ENCODE measurements around the gene ERP44. TPM values are rescaled to one million over a fixed set of nuclear protein-coding genes. Genes with fewer than 3 reads are reported as not detected.
"Not testable (repeated sequence)": the region's sequence is repeated elsewhere in the genome, so short reads cannot be mapped to it uniquely, and the experiment has no call there.

ERP44 gene
- total RNA-seq = 10 to 100 TPM; 11.2 to 11.5 TPM

DNA sequence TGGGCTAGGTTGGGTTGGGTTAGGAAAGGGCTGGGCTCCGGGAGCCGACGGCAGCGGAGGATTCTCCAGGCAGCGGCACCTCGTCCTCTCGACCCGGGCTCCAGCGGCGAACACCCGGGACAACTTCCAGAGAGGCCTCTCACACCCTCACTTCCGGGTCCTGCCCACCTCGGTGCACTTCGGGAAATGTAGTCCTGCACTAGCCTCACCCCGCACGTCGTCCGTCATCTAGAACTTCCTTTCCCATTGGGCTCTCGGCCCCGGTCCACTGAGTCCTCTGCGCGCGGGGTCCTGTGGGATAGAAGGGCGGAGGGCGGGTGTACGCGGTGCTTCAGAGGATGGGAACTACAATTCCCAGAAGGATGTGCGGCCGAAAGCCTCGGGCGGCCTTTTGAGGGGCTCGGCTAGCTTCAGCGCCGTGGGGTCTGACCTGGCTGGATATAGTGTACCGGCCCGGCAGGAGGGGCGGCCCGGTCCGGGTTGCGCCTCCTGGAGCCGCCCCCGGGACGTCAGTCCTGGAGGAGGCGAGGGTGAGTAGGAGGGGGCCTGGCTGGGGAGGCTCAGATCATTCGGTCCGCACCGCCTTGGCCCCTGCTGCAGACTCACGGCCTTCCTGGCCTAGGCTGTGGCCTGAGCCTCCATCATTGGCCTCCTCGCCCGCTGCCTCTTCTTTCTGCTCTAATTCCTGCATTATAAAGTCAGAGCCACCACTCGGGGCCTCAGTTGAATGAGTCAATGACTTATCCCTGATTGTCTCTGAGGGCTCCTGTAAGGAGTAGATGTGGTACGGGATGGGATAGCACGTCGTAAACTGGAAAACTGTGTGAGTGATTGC, at the start of gene ERP44, which contains the start of gene INVS:
Gene ERP44 (minus strand): TSS at position 114 of the 835 bp plus-strand sequence. CDS start 160 bp downstream, outside the sequence.
Gene INVS (plus strand): TSS at position 357 of the 835 bp plus-strand sequence. CDS start 5,279 bp downstream, outside the sequence.
- H3K4me3 ChIP-seq = peak within 1 kb of the TSS; percentile 69 to 96
- DNase-seq = peak; percentile 98 to 99 (median 98)
- peak; percentile 80 to 96 (median 96) for TF ChIP-seq POLR2A (IDR thresholded peaks at IDR 0.05)
- TF ChIP-seq, protein P1, sequence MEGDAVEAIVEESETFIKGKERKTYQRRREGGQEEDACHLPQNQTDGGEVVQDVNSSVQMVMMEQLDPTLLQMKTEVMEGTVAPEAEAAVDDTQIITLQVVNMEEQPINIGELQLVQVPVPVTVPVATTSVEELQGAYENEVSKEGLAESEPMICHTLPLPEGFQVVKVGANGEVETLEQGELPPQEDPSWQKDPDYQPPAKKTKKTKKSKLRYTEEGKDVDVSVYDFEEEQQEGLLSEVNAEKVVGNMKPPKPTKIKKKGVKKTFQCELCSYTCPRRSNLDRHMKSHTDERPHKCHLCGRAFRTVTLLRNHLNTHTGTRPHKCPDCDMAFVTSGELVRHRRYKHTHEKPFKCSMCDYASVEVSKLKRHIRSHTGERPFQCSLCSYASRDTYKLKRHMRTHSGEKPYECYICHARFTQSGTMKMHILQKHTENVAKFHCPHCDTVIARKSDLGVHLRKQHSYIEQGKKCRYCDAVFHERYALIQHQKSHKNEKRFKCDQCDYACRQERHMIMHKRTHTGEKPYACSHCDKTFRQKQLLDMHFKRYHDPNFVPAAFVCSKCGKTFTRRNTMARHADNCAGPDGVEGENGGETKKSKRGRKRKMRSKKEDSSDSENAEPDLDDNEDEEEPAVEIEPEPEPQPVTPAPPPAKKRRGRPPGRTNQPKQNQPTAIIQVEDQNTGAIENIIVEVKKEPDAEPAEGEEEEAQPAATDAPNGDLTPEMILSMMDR (IDR thresholded peaks at IDR 0.05) = peak in 1 of 7 experiments; percentile 10
- H3K4me1 ChIP-seq = peaks cover 42% of the 10 kb centered on the region
- no peaks in the 10 kb centered on the region for H3K9me3 ChIP-seq
- peak within 1 kb of the TSS; percentile 68 to 96 (median 87) for H3K27ac ChIP-seq
- H3K36me3 ChIP-seq (replicated peaks in 1 of 2; ENCODE audit: insufficient read depth in 1 of 2, low read depth in 2 of 2) = no peaks in the 10 kb centered on the region
- ATAC-seq = peak; percentile 98
- intact Hi-C loops (cut with DNase I) = no loop called here
- 0% methylated on average over 8 to 54 of the region's 54 CpGs for WGBS, 2 donors
- H3K27me3 ChIP-seq = no peaks in the 10 kb centered on the region

DNA sequence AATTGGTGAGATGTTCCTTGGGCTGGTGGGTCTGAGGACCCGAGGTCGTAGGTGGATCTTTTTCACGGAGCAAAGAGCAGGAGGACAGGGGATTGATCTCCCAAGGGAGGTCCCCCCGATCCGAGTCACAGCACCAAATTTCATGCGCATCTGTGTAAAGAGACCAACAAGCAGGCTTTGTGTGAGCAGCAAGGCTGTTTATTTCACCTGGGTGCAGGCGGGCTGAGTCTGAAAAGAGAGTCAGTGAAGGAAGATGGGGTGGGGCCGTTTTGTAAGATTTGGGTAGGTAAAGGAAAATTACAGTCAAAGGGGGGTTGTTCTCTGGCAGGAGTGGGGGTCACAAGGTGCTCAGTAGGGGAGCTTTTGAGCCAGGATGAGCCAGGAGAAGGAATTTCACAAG, 47.2 kb upstream of the ERP44 start:
- WGBS, 2 donors = 81 to 85% methylated on average over 8 of the region's 8 CpGs
- intact Hi-C loops (cut with DNase I); H3K27ac ChIP-seq: not testable (repeated sequence)

DNA sequence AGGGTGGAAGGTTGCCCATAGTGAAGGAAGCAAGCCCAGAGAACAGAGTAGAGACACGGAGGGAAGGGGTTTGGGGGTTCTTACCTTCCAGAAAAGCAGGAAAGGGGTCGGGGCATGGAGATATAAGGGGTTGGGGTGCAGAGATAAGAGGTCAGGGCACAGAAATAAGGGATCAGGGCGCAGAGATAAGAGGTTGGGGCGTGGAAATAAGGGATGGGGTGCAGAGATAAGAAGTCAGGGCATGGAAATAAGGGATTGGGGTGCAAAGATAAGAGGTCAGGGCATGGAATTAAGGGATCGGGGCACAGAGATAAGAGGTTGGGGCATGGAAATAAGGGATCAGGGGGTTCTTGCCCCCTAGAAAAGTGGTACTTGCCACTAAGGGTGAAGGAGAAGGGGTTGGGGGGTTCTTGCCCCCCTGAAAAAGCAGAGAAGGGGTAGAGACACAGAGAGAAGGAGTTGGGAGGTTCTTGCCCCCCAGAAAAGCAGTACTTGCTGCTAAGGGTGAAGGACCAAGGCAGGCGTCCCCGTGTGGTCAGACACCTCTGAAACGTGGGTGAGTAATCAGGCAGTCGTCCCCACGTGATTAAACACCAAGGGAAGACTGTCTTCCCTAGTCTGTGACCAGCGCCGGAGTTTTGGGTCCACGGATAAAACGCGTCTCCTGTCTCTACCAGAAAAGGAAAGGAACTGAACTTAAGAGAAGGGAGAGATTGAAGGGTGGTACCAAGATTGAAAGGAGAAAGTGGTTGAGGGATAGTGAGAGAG, 46.6 kb upstream of the ERP44 start:
- 89 to 90% methylated on average over 15 of the region's 15 CpGs for WGBS, 2 donors
- DNase-seq; intact Hi-C loops (cut with DNase I); ATAC-seq; H3K4me1 ChIP-seq; H3K36me3 ChIP-seq (replicated peaks in 1 of 2; ENCODE audit: insufficient read depth in 1 of 2, low read depth in 2 of 2); H3K27me3 ChIP-seq; H3K4me3 ChIP-seq; H3K9me3 ChIP-seq; H3K27ac ChIP-seq: not testable (repeated sequence)

More for the DNA sequence above, 47.2 kb upstream of the ERP44 start:
- H3K4me3 ChIP-seq; H3K4me1 ChIP-seq; H3K27me3 ChIP-seq; DNase-seq; H3K36me3 ChIP-seq (replicated peaks in 1 of 2; ENCODE audit: insufficient read depth in 1 of 2, low read depth in 2 of 2); H3K9me3 ChIP-seq; ATAC-seq: not testable (repeated sequence)

DNA sequence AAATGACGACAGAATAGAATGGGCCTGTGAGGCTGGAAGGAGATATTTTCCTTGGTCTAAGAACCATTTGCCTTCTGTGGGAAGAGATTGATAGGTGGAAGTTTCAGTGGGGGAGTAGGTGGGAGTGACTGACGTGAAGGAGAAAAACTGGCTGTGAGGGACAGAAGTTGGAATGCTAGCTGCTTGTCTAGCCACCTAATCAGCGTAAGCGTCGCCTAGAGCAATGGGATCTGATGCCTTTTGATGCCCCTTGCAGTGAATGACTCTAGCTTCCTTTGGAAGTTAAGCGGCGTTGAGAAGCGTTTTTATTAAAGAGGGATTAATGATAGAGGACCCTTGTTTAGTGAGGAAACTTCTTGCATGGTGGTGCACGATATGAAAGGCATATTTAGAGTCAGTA, 43.1 kb upstream of the ERP44 start:
- 93 to 96% methylated on average over 9 of the region's 9 CpGs for WGBS, 2 donors
- H3K9me3 ChIP-seq; H3K27me3 ChIP-seq; intact Hi-C loops (cut with DNase I); H3K4me3 ChIP-seq; DNase-seq; ATAC-seq; H3K36me3 ChIP-seq (replicated peaks in 1 of 2; ENCODE audit: insufficient read depth in 1 of 2, low read depth in 2 of 2); H3K27ac ChIP-seq; H3K4me1 ChIP-seq: not testable (repeated sequence)

DNA sequence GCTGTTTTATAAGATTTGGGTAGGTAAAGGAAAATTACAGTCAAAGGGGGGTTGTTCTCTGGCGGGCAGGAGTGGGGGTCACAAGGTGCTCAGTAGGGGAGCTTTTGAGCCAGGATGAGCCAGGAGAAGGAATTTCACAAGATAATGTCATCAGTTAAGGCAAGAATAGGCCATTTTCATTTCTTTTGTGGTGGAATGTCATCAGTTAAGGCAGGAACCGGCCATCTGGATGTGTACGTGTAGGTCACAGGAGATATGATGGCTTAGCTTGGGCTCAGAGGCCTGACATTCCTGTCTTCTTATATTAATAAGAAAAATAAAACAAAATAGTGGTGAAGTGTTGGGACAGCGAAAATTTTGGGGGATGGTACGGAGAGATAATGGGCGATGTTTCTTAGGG, 41.5 kb upstream of the ERP44 start:
- H3K4me3 ChIP-seq; H3K27me3 ChIP-seq; H3K27ac ChIP-seq; H3K4me1 ChIP-seq; DNase-seq; intact Hi-C loops (cut with DNase I); ATAC-seq; H3K9me3 ChIP-seq; H3K36me3 ChIP-seq (replicated peaks in 1 of 2; ENCODE audit: insufficient read depth in 1 of 2, low read depth in 2 of 2): not testable (repeated sequence)
- WGBS, 2 donors = 92 to 98% methylated on average over 6 of the region's 6 CpGs

DNA sequence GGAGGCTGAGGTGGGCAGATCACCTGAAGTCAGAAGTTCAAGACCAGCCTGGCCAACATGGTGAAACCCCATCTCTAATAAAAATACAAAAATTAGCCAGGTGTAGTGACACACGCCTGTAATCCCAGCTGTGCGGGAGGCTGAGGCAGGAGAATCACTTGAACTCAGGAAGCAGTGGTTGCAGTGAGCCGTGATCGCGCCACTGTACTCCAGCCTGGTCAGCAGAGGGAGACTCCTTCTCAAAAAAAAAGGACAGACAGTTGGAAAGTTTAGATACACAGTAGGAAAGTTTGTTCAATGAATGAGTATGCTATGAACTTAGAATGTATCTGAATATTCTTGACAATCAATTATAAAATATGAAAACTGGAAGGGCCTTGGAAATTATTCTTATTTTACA, 38.0 kb upstream of the ERP44 start:
- H3K36me3 ChIP-seq (replicated peaks in 1 of 2; ENCODE audit: insufficient read depth in 1 of 2, low read depth in 2 of 2); DNase-seq; H3K4me1 ChIP-seq; ATAC-seq; intact Hi-C loops (cut with DNase I); H3K27me3 ChIP-seq; H3K4me3 ChIP-seq; H3K9me3 ChIP-seq; H3K27ac ChIP-seq: not testable (repeated sequence)
- WGBS, 2 donors = 95 to 97% methylated on average over 5 of the region's 5 CpGs

DNA sequence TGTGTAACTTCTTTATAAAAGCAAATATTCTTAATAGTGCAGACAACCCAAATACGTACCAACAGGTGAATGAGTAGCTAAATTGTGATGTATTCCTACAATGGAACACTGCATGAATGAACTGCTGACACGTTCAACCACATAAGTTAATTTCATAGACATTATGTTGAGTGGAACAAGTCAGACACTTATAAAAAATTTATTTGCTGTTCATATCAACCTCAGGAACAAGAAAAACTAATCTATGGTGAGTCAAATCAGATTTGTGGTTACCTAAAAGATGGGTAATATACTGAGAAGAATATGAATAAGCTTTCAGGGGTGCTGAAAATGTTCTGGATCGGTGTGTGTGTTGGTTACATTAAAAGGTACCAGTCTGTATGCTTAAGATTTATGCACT, 35.9 kb upstream of the ERP44 start:
- DNase-seq = no peak
- no peak for ATAC-seq
- TF ChIP-seq POLR2A (IDR thresholded peaks at IDR 0.05) = no peak
- TF ChIP-seq, protein P1 (IDR thresholded peaks at IDR 0.05) = no peak
- Histone ChIP-seq H3K36me3 (replicated peaks in 1 of 2; ENCODE audit: insufficient read depth in 1 of 2, low read depth in 2 of 2) (no peaks in the 10 kb centered on the region), H3K4me1 (no peaks in the 10 kb centered on the region), H3K4me3 (no peak overlapping the region), H3K27ac (no peak overlapping the region), H3K9me3 (no peaks in the 10 kb centered on the region), H3K27me3 (no peaks in the 10 kb centered on the region)
- intact Hi-C loops (cut with DNase I) = no loop called here
- 85 to 91% methylated on average over 3 of the region's 3 CpGs for WGBS, 2 donors
